Lung (tissue), 12 donors: ENCODE results near the gene TIMP4. TPM values are rescaled to one million over a fixed set of nuclear protein-coding genes. Genes with fewer than 3 reads are reported as not detected.
A peak's percentile ranks its signal among the peaks of the same experiment; 100 is the strongest.

Experiments used
- ATAC-seq: fragments of 200-7000 bp; cut with Tn5 transposase; one replicate; pipeline ENCODE4 v1.9.1; 2020; ENCODE audit warnings: moderate number of reproducible peaks; ENCODE audit not compliant: insufficient read depth, low FRiP score
- DNase-seq, 3 donors: peaks; one replicate each; pipeline ENCODE4 v3.0.0-alpha.2; 2013 to 2017
- H3K27ac ChIP-seq, 2 donors: one replicate each; pipeline ENCODE4 v1.5.1; 2013; ENCODE audit warnings: mild to moderate bottlenecking in 2 of 2, moderate library complexity in 2 of 2, control low read depth in 1 of 2, inconsistent platforms in 1 of 2, low read depth in 1 of 2, low read length in 1 of 2
- H3K27me3 ChIP-seq, 3 donors: one replicate each; pipeline ENCODE4 v1.5.1; 2013; ENCODE audit warnings: low read length in 2 of 3; ENCODE audit not compliant: control insufficient read depth in 3 of 3, insufficient read depth in 3 of 3
- H3K36me3 ChIP-seq, 4 donors: one replicate each; pipeline ENCODE4 v1.5.1; 2013; ENCODE audit warnings: low read length in 4 of 4, mild to moderate bottlenecking in 1 of 4, moderate library complexity in 1 of 4; ENCODE audit not compliant: control insufficient read depth in 4 of 4, insufficient read depth in 4 of 4
- H3K4me1 ChIP-seq, 5 donors: one replicate each; pipeline ENCODE4 v1.5.1; 2013; ENCODE audit warnings: low read length in 5 of 5, mild to moderate bottlenecking in 2 of 5, moderate library complexity in 1 of 5; ENCODE audit not compliant: control insufficient read depth in 5 of 5, insufficient read depth in 5 of 5
- H3K4me3 ChIP-seq: one replicate; pipeline ENCODE4 v1.5.1; 2013; ENCODE audit warnings: mild to moderate bottlenecking, control low read depth, moderate library complexity
- H3K9ac ChIP-seq, 2 donors: one replicate each; pipeline ENCODE4 v1.5.1; 2013; ENCODE audit warnings: low read length in 2 of 2, control low read depth in 1 of 2; ENCODE audit not compliant: insufficient read depth in 1 of 2
- H3K9me3 ChIP-seq, 4 donors: one replicate each; pipeline ENCODE4 v1.5.1; 2013; ENCODE audit warnings: low read length in 3 of 4, mild to moderate bottlenecking in 1 of 4, moderate library complexity in 1 of 4; ENCODE audit not compliant: control insufficient read depth in 4 of 4, insufficient read depth in 3 of 4
- WGBS, 2 donors: extraction: QIAGEN DNeasy Blood & Tissue Kit; methylation state at CpG; one replicate each; pipeline ENCODE4 v1.1.7; 2013; 5-methylcytosine and 5-hydroxymethylcytosine counted together
- polyA plus RNA-seq, 2 donors: library from polyadenylated mRNA; stranded (reverse); fragments of 200-250 nt; gene quantifications; one replicate each; pipeline ENCODE4 v1.2.1, GENCODE V29; 2013
- total RNA-seq, 2 donors: library from RNA; depleted of rRNA in 1 of 2; stranded (reverse); fragments of >200 nt in 1 of 2; gene quantifications; one replicate each; pipeline ENCODE4 v1.2.1, GENCODE V29; 2014 to 2021
- TF ChIP-seq, protein P1 (sequence below): IDR thresholded peaks from 2 replicates; pipeline ENCODE4 v1.5.1; 2012; ENCODE audit warnings: mild to moderate bottlenecking; ENCODE audit errors: control extremely low read depth, extremely low read depth
- donor health status: control.
- donor health status: control.
- donor health status: Bipolar disorder and iron deficiency.
- donor health status: healthy.
- donor health status: DM: yes; HTN: yes; CAD: no.

TIMP4 gene
- total and polyA plus RNA-seq, 4 donors: 0.48 to 22.2 (median 9.3) TPM

DNA sequence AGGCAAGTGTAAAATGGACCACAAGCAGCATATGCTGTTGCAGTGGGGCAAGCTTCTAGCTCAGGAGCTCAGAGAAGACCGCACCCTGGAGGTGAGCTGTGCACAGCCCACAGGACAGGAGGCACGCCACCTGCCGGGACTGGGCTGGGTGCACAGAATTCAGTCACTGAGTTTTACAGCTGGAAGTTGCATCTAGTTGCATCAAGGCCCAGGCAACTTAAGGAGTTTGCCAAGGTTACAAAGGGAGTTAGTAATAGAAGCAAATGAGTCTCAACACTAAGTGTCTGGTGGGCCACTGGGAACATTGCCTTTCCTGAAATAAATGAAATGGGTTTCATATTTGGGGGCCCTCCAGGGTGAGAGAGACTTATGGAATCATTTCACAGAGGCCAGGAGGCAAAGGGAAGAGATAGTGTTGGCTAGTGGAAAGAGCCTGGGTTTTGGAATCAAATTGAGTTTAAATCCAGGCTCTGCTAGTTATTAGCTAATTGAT, 36.0 kb upstream of the TIMP4 start:
- WGBS, 2 donors: 63 to 89% methylated on average over 3 of the region's 3 CpGs
- no peaks in the 10 kb centered on the region for H3K4me1 ChIP-seq
- no peaks in the 10 kb centered on the region for H3K36me3 ChIP-seq
- ATAC-seq (no peak), DNase-seq (no peak)
- H3K9me3 ChIP-seq: no peaks in the 10 kb centered on the region
- no peaks in the 10 kb centered on the region for H3K27me3 ChIP-seq
- no peak overlapping the region for H3K9ac ChIP-seq
- H3K4me3 ChIP-seq: no peak overlapping the region
- TF ChIP-seq, protein P1, sequence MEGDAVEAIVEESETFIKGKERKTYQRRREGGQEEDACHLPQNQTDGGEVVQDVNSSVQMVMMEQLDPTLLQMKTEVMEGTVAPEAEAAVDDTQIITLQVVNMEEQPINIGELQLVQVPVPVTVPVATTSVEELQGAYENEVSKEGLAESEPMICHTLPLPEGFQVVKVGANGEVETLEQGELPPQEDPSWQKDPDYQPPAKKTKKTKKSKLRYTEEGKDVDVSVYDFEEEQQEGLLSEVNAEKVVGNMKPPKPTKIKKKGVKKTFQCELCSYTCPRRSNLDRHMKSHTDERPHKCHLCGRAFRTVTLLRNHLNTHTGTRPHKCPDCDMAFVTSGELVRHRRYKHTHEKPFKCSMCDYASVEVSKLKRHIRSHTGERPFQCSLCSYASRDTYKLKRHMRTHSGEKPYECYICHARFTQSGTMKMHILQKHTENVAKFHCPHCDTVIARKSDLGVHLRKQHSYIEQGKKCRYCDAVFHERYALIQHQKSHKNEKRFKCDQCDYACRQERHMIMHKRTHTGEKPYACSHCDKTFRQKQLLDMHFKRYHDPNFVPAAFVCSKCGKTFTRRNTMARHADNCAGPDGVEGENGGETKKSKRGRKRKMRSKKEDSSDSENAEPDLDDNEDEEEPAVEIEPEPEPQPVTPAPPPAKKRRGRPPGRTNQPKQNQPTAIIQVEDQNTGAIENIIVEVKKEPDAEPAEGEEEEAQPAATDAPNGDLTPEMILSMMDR: no peak
- H3K27ac ChIP-seq: no peak overlapping the region

DNA sequence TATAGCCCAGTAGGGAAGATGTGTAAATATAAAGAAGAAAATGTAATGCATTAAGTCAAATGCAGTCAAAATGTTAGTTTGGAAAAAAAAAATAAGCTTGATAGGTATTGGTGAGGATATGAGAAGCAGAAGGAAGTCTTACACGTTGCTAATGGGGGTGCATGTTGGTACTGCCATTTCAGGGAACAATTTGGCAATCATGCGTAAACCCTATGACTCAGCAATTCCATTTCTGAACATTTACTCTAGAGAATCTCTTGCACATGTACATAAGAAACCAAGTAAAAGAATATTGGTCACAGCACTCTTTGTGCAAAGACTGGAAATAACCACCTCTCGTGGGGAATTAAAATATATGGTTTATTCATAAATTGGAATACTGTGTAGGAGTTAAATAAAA, 35.5 kb upstream of the TIMP4 start:
- Histone ChIP-seq H3K4me3 (no peak overlapping the region), H3K27ac (no peak overlapping the region), H3K4me1 (no peaks in the 10 kb centered on the region), H3K36me3 (no peaks in the 10 kb centered on the region), H3K27me3 (no peaks in the 10 kb centered on the region), H3K9ac (no peak overlapping the region), H3K9me3 (no peaks in the 10 kb centered on the region)
- ATAC-seq (peak; percentile 51), DNase-seq (no peak)
- 28 to 43% methylated on average over 3 of the region's 3 CpGs for WGBS, 2 donors
- TF ChIP-seq, protein P1: no peak

DNA sequence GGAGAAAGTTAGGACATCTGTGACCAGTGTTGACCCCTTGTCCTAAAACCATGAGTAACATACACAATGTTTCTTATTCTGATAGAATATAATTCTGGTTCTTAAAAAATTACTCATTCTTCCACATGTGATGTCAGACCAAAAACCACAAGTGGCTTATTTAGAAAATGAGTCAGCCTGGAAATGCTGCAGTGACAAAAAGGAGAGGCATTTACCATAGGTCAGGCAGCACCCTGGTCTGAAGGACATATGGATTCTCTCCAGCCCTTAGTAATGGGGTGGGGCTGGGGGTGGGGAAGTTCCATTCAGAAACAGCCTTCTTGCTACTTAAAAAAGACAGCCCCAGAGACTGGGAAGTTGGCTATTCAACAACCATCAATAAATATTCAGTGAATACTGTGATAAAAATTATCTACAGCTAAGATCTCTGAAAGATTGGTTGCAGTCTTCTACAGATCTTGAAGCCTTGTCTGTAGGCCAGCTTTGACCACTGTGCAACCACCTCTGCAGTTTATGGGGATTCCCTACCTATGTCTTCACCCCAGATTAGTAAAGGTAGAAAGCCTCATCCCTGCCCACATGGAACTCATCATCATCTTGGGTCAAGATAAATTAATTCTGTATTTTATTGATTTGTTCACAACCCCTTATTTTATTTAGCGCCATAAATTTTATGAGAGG, 34.9 kb upstream of the TIMP4 start:
- Histone ChIP-seq H3K4me3 (no peak overlapping the region), H3K27me3 (no peaks in the 10 kb centered on the region), H3K9ac (no peak overlapping the region), H3K36me3 (no peaks in the 10 kb centered on the region), H3K27ac (no peak overlapping the region), H3K4me1 (peaks cover 0 to 4% (median 0%) of the 10 kb centered on the region in 5 donors), H3K9me3 (no peaks in the 10 kb centered on the region)
- 98 to 99% methylated on average over 1 of the region's 1 CpG for WGBS, 2 donors
- TF ChIP-seq, protein P1: no peak
- DNase-seq: no peak
- ATAC-seq: peak; percentile 89
